HepG2 (cell line): ENCODE measurements around the gene C1QTNF3. TPM values are rescaled to one million over a fixed set of nuclear protein-coding genes. Genes with fewer than 3 reads are reported as not detected.
"Not testable (repeated sequence)": the region's sequence is repeated elsewhere in the genome, so short reads cannot be mapped to it uniquely, and the experiment has no call there.

Source experiments
- ATAC-seq: fragments of 200-7000 bp; cut with Tn5 transposase; 3 replicates; pipeline ENCODE4 v1.9.1; 2020; ENCODE audit warnings: mild to moderate bottlenecking, moderate library complexity
- BruUV-seq: library from RNA; stranded (reverse); fragments of 400-500 nt; replicated peaks from 2 replicates; lab custom pipeline; 2021; lab: Mats Ljungman, UMichigan
- CTCF ChIA-PET: fragments of 300-600 bp; formaldehyde crosslinking; extraction: SDS; loops from one replicate; lab custom pipeline; 2021; ENCODE audit warnings: low total read pairs, inconsistent platforms, low intra/inter-chr PET ratio; lab: Yijun Ruan, JAX
- POLR2A ChIA-PET: fragments of 350-600 bp; sonication (Branson Sonifier 250); formaldehyde crosslinking; loops from one replicate; lab custom pipeline; 2020; ENCODE audit warnings: antibody characterized with exemption, inconsistent platforms; lab: Yijun Ruan, JAX
- DNase-seq: peaks from one replicate; pipeline ENCODE4 v3.0.0-alpha.2; 2015; ENCODE audit warnings: low spot score
- FAIRE-seq: peaks from 3 replicates; lab custom pipeline; 2011; peaks lifted over from hg19 to GRCh38; lab: Jason Lieb, UNC
- H2AFZ ChIP-seq: one replicate; pipeline ENCODE4 v1.6.1; 2011; ENCODE audit warnings: low read length, inconsistent platforms
- H3K27ac ChIP-seq: fragments of 300-600 bp; 3 replicates; pipeline ENCODE4 v1.8.0; 2011; ENCODE audit warnings: mixed run types, mild to moderate bottlenecking, mixed read lengths, low read length, inconsistent platforms; ENCODE audit not compliant: insufficient read depth; ENCODE audit errors: extremely low read length
- H3K27me3 ChIP-seq, 2 experiments: fragments of 200-600 bp in 1 of 2; 2 replicates in 1 of 2; 3 replicates in 1 of 2; pipeline versions ENCODE4 v1.6.0 to v1.8.0; 2011; ENCODE audit warnings: low read length in 2 of 2, mild to moderate bottlenecking in 2 of 2, moderate library complexity in 2 of 2, inconsistent platforms in 1 of 2; ENCODE audit not compliant: insufficient read depth in 2 of 2, control insufficient read depth in 1 of 2
- H3K36me3 ChIP-seq, 2 experiments: fragments of 200-600 bp in 1 of 2; replicated peaks in 1 of 2; 2 replicates in 1 of 2; 3 replicates in 1 of 2; pipeline versions ENCODE4 v1.5.1 to v1.8.0; 2011; ENCODE audit warnings: low read length in 2 of 2, inconsistent platforms in 1 of 2; ENCODE audit not compliant: insufficient read depth in 2 of 2, control insufficient read depth in 1 of 2
- H3K4me1 ChIP-seq: 2 replicates; pipeline ENCODE4 v1.5.1; 2012; ENCODE audit warnings: low read length, inconsistent platforms; ENCODE audit not compliant: insufficient read depth
- H3K4me2 ChIP-seq: 2 replicates; pipeline ENCODE4 v1.6.0; 2011; ENCODE audit warnings: low read depth, low read length, inconsistent platforms
- H3K4me3 ChIP-seq, 3 experiments: fragments of 200-600 bp in 1 of 3; sonication (generic), shearing (Covaris generic) in 1 of 3; replicated peaks in 1 of 3; 2 replicates each; pipeline ENCODE4 v1.5.1; 2011 to 2016; ENCODE audit warnings: low read length in 3 of 3, inconsistent platforms in 2 of 3, low read depth in 2 of 3, mild to moderate bottlenecking in 2 of 3, control low read depth in 1 of 3, mixed read lengths in 1 of 3; ENCODE audit not compliant: insufficient read depth in 1 of 3
- H3K79me2 ChIP-seq: one replicate; pipeline ENCODE4 v1.6.1; 2011; ENCODE audit warnings: low read length, inconsistent platforms; ENCODE audit not compliant: insufficient read depth
- H3K9ac ChIP-seq: 2 replicates; pipeline ENCODE4 v1.6.0; 2011; ENCODE audit warnings: mild to moderate bottlenecking, low read depth, low read length, inconsistent platforms; ENCODE audit not compliant: insufficient read depth
- H3K9me3 ChIP-seq: 2 replicates; pipeline ENCODE4 v1.5.1; 2012; ENCODE audit warnings: mild to moderate bottlenecking, low read length
- H4K20me1 ChIP-seq: 2 replicates; pipeline ENCODE4 v1.6.0; 2011; ENCODE audit warnings: inconsistent platforms, mild to moderate bottlenecking, low read length, moderate library complexity; ENCODE audit not compliant: insufficient read depth
- WGBS: methylation state at CpG from one replicate; pipeline ENCODE4 v1.1.6; 2017; ENCODE audit warnings: low lambda C conversion rate; 5-methylcytosine and 5-hydroxymethylcytosine counted together
- in situ Hi-C: cut with HindIII; loops from 2 replicates; pipeline ENCODE4 v1.10.0; 2017; ENCODE audit warnings: low pct_unique_long_range_greater_than_20kb; ENCODE audit not compliant: extremely low pct_ligation_motif_present
- intact Hi-C: fragments of 100-400 bp; cut with micrococcal nuclease; formaldehyde crosslinking; loops from one replicate; pipeline ENCODE4 v1.10.0; 2022; ENCODE audit not compliant: unreplicated experiment
- polyA plus RNA-seq, 8 experiments: library from polyadenylated mRNA; depleted of rRNA in 3 of 8; stranded (reverse) in 7 of 8; unstranded in 1 of 8; fragments of >200 nt; fragmentation: Illumina TruSeq in 4 of 8; extraction: Trizol in 4 of 8; gene quantifications; 2 replicates each; pipeline versions ENCODE4 v1.2.1 to v1.2.3, GENCODE V29; 2011 to 2016; ENCODE audit warnings: low read depth in 4 of 8, missing spikeins in 1 of 8, mixed read lengths in 1 of 8; ENCODE audit not compliant: insufficient read depth in 1 of 8
- total RNA-seq, 5 experiments: library from RNA; depleted of rRNA; stranded (reverse); fragments of >200 nt; fragmentation: Illumina TruSeq; extraction: Trizol; gene quantifications; 2 replicates each; pipeline ENCODE4 v1.2.3, GENCODE V29; 2016; ENCODE audit warnings: low read depth in 1 of 5

The C1QTNF3 gene
- total and polyA plus RNA-seq, 2 of the 13 experiments (the other 11 are each of a cell fraction or from before 2014, with no cell fraction given): 3.3 to 10.8 TPM

DNA sequence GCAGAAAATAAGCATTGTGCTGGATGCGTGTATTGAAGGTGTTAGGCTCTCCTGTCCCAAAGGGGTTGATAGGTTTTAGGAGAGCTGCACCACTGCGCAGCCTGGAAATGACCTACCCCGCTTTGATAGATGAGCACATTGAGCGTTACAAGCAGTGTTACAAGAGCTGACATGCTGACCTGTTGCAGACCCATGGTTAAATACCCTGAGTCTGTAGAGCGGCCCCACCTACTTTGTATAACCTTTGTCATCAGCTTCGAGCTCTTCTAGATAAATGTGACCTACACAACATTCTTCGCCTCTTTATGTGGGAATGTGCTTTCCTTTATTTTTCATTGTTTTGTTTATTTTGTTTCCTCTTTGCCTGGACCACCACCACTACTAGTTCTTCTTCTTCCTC, 48.0 kb upstream of the C1QTNF3 start:
- ATAC-seq, CTCF ChIA-PET, FAIRE-seq: not testable (repeated sequence)

DNA sequence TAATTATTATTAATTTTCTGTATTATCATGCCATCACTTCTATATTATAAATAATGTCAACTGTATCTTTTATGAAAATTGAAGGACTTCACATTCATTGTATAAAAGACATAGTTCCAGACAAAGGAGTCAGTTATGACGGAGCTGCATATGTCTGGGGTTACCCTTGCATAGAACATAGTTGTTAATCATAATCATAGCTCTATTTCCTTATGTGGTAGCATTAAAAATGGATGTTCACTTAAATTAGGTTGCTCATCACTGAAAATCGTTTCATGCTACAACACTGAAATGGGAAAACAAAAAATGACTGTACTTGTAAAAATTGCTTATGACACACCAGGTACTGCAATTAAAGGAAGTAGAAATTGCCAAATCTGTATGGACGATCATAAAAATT, 46.8 kb upstream of the C1QTNF3 start:
- BruUV-seq, intact Hi-C loops, H3K27me3 ChIP-seq, H4K20me1 ChIP-seq, POLR2A ChIA-PET, H3K4me1 ChIP-seq, H3K36me3 ChIP-seq, H3K4me3 ChIP-seq, CTCF ChIA-PET, H3K4me2 ChIP-seq, FAIRE-seq, ATAC-seq, H3K79me2 ChIP-seq, DNase-seq, H3K9ac ChIP-seq, H3K27ac ChIP-seq, in situ Hi-C loops, H2AFZ ChIP-seq, H3K9me3 ChIP-seq: not testable (repeated sequence)
- WGBS: 85% methylated on average over 3 of the region's 3 CpGs

More for the DNA sequence above, 48.0 kb upstream of the C1QTNF3 start:
- H3K27me3 ChIP-seq, H3K79me2 ChIP-seq, DNase-seq, H3K4me1 ChIP-seq, intact Hi-C loops, H3K4me2 ChIP-seq, H3K27ac ChIP-seq, POLR2A ChIA-PET, H2AFZ ChIP-seq, H3K4me3 ChIP-seq, H3K9ac ChIP-seq, H3K9me3 ChIP-seq, H4K20me1 ChIP-seq, in situ Hi-C loops, BruUV-seq, H3K36me3 ChIP-seq: not testable (repeated sequence)
- WGBS: 92% methylated on average over 7 of the region's 7 CpGs

DNA sequence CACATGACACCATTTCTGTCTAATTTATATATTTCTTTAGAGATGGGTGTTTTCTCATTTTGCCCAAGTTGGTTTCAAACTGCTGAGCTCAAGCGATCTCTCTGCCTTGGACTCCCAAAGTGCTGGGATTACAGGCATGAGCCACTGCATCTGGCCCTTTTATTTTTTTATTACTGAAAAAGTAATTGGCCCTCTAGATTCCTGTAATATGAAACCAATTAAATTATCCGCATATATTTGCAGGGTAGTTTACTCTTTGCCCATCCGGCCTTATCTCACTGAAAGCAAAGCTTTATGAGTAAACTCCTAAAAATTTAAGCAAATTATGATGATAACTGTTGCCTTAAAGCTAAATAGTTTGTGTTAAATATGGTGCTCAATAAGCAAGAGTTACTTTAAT, 44.7 kb upstream of the C1QTNF3 start:
- not testable (repeated sequence) for ATAC-seq, FAIRE-seq

DNA sequence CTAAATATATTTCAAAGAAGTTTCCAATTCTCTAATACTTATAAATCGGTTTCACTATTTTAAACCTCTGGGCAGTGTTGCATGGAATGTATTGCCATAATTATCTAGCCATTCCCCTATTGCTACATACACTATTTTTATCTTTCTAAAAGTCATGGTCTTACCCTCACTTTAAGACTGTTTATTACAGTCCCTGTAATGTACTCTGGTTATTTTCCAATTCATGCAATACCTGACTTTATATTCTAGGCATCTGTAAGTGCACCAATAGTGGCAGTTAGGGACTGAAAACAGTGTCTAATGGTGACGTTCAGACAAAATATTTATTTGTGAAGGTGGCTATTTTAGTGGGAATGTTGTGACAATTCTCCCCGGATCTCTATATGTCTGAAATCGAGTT, 40.9 kb upstream of the C1QTNF3 start:
- H3K4me2 ChIP-seq, H3K79me2 ChIP-seq, H3K4me3 ChIP-seq, H2AFZ ChIP-seq, H4K20me1 ChIP-seq, H3K4me1 ChIP-seq, H3K27ac ChIP-seq, CTCF ChIA-PET, in situ Hi-C loops, POLR2A ChIA-PET, FAIRE-seq, ATAC-seq, H3K36me3 ChIP-seq, H3K9ac ChIP-seq, H3K27me3 ChIP-seq, H3K9me3 ChIP-seq, BruUV-seq, DNase-seq, intact Hi-C loops: not testable (repeated sequence)
- WGBS: 67% methylated on average over 4 of the region's 4 CpGs

More for the DNA sequence above, 44.7 kb upstream of the C1QTNF3 start:
- H2AFZ ChIP-seq, BruUV-seq, H3K27me3 ChIP-seq, H3K4me3 ChIP-seq, H3K27ac ChIP-seq, H3K79me2 ChIP-seq, H3K9me3 ChIP-seq, DNase-seq, H3K36me3 ChIP-seq, POLR2A ChIA-PET, in situ Hi-C loops, H3K4me1 ChIP-seq, H3K9ac ChIP-seq, H4K20me1 ChIP-seq, H3K4me2 ChIP-seq, CTCF ChIA-PET, intact Hi-C loops: not testable (repeated sequence)
- WGBS: 87% methylated on average over 3 of the region's 3 CpGs
